ENCODE measurements around the gene LDHA.

Gene LDHA

GRCh38 chr11:18394275-18394927 lies at the start of gene LDHA:
Gene LDHA, plus strand, starts transcription at chr11:18394563. Its CDS starts 2,280 bp downstream, at chr11:18396843.
- peak within 1 kb of the TSS; percentile 99 for H3K4me3 Mint-ChIP-seq
- H3K4me1 Mint-ChIP-seq: peaks cover 36% of the 10 kb centered on the region
- H3K27ac Mint-ChIP-seq (ENCODE audit: low read depth): peak within 1 kb of the TSS; percentile 96
- DNase-seq (ENCODE audit: low spot score in 2 of 2) (peak; percentile 97 to 98), ATAC-seq (replicated peaks; ENCODE audit: extremely low read depth, poor library complexity, severe bottlenecking) (peak; percentile 78)
- H3K27me3 Mint-ChIP-seq: no peaks in the 10 kb centered on the region
- no peaks in the 10 kb centered on the region for H3K9me3 Mint-ChIP-seq
- peaks cover 54% of the 10 kb centered on the region for H3K36me3 Mint-ChIP-seq (ENCODE audit: insufficient read depth)

- Mint-ChIP-seq H3K4me3 (no peak overlapping the region), H3K36me3 (ENCODE audit: insufficient read depth) (peaks cover 47% of the 10 kb centered on the region), H3K9me3 (no peaks in the 10 kb centered on the region), H3K4me1 (no peaks in the 10 kb centered on the region), H3K27me3 (no peaks in the 10 kb centered on the region), H3K27ac (ENCODE audit: low read depth) (no peak overlapping the region)
- ATAC-seq (replicated peaks; ENCODE audit: extremely low read depth, poor library complexity, severe bottlenecking) (no peak), DNase-seq (ENCODE audit: low spot score in 2 of 2) (no peak)
Observed at GRCh38 chr11:18347471-18348125, 46.8 kb upstream of the LDHA start.

GRCh38 chr11:18352581-18352980 lies 41.8 kb upstream of the LDHA start:
- ATAC-seq (replicated peaks; ENCODE audit: extremely low read depth, poor library complexity, severe bottlenecking) (no peak), DNase-seq (ENCODE audit: low spot score in 2 of 2) (no peak)
- no peak overlapping the region for H3K27ac Mint-ChIP-seq (ENCODE audit: low read depth)
- H3K36me3 Mint-ChIP-seq (ENCODE audit: insufficient read depth): peaks cover 60% of the 10 kb centered on the region
- H3K4me3 Mint-ChIP-seq: no peak overlapping the region
- no peaks in the 10 kb centered on the region for H3K27me3 Mint-ChIP-seq
- no peaks in the 10 kb centered on the region for H3K4me1 Mint-ChIP-seq
- H3K9me3 Mint-ChIP-seq: no peaks in the 10 kb centered on the region

GRCh38 chr11:18358646-18359045 lies 35.7 kb upstream of the LDHA start:
- no peaks in the 10 kb centered on the region for H3K9me3 Mint-ChIP-seq
- no peaks in the 10 kb centered on the region for H3K27me3 Mint-ChIP-seq
- DNase-seq (ENCODE audit: low spot score in 2 of 2): no peak
- no peaks in the 10 kb centered on the region for H3K4me1 Mint-ChIP-seq
- H3K27ac Mint-ChIP-seq (ENCODE audit: low read depth): no peak overlapping the region
- peaks cover 63% of the 10 kb centered on the region for H3K36me3 Mint-ChIP-seq (ENCODE audit: insufficient read depth)
- no peak overlapping the region for H3K4me3 Mint-ChIP-seq
- no peak for ATAC-seq (replicated peaks; ENCODE audit: extremely low read depth, poor library complexity, severe bottlenecking)

- H3K4me3 Mint-ChIP-seq: no peak overlapping the region
- no peaks in the 10 kb centered on the region for H3K9me3 Mint-ChIP-seq
- peaks cover 5% of the 10 kb centered on the region for H3K4me1 Mint-ChIP-seq
- peaks cover 66% of the 10 kb centered on the region for H3K36me3 Mint-ChIP-seq (ENCODE audit: insufficient read depth)
- no peak overlapping the region for H3K27ac Mint-ChIP-seq (ENCODE audit: low read depth)
- ATAC-seq (replicated peaks; ENCODE audit: extremely low read depth, poor library complexity, severe bottlenecking): no peak
- H3K27me3 Mint-ChIP-seq: no peaks in the 10 kb centered on the region
- no peak for DNase-seq (ENCODE audit: low spot score in 2 of 2)
Observed at GRCh38 chr11:18361154-18361553, 33.2 kb upstream of the LDHA start.

GRCh38 chr11:18364495-18365073 lies 29.8 kb upstream of the LDHA start:
- Mint-ChIP-seq H3K36me3 (ENCODE audit: insufficient read depth) (peaks cover 47% of the 10 kb centered on the region), H3K27ac (ENCODE audit: low read depth) (no peak overlapping the region), H3K9me3 (no peaks in the 10 kb centered on the region), H3K4me3 (no peak overlapping the region), H3K4me1 (peaks cover 5% of the 10 kb centered on the region), H3K27me3 (no peaks in the 10 kb centered on the region)
- no peak for DNase-seq (ENCODE audit: low spot score in 2 of 2)
- no peak for ATAC-seq (replicated peaks; ENCODE audit: extremely low read depth, poor library complexity, severe bottlenecking)

GRCh38 chr11:18365741-18366140 lies 28.6 kb upstream of the LDHA start:
- H3K4me3 Mint-ChIP-seq: no peak overlapping the region
- no peaks in the 10 kb centered on the region for H3K27me3 Mint-ChIP-seq
- peaks cover 39% of the 10 kb centered on the region for H3K36me3 Mint-ChIP-seq (ENCODE audit: insufficient read depth)
- no peak for ATAC-seq (replicated peaks; ENCODE audit: extremely low read depth, poor library complexity, severe bottlenecking)
- H3K9me3 Mint-ChIP-seq: no peaks in the 10 kb centered on the region
- no peak overlapping the region for H3K27ac Mint-ChIP-seq (ENCODE audit: low read depth)
- DNase-seq (ENCODE audit: low spot score in 2 of 2): no peak
- peaks cover 5% of the 10 kb centered on the region for H3K4me1 Mint-ChIP-seq

GRCh38 chr11:18366286-18366685 lies 28.1 kb upstream of the LDHA start:
- Mint-ChIP-seq H3K27ac (ENCODE audit: low read depth) (peak overlapping the region; percentile 3), H3K9me3 (no peaks in the 10 kb centered on the region), H3K36me3 (ENCODE audit: insufficient read depth) (peaks cover 34% of the 10 kb centered on the region), H3K4me3 (no peak overlapping the region), H3K27me3 (no peaks in the 10 kb centered on the region), H3K4me1 (peaks cover 5% of the 10 kb centered on the region)
- no peak for DNase-seq (ENCODE audit: low spot score in 2 of 2)
- ATAC-seq (replicated peaks; ENCODE audit: extremely low read depth, poor library complexity, severe bottlenecking): no peak

GRCh38 chr11:18367431-18367830 lies 26.9 kb upstream of the LDHA start:
- H3K36me3 Mint-ChIP-seq (ENCODE audit: insufficient read depth): peaks cover 28% of the 10 kb centered on the region
- no peak for DNase-seq (ENCODE audit: low spot score in 2 of 2)
- H3K27ac Mint-ChIP-seq (ENCODE audit: low read depth): peak overlapping the region; percentile 19
- no peaks in the 10 kb centered on the region for H3K9me3 Mint-ChIP-seq
- no peak overlapping the region for H3K4me3 Mint-ChIP-seq
- H3K4me1 Mint-ChIP-seq: peaks cover 5% of the 10 kb centered on the region
- no peak for ATAC-seq (replicated peaks; ENCODE audit: extremely low read depth, poor library complexity, severe bottlenecking)
- H3K27me3 Mint-ChIP-seq: no peaks in the 10 kb centered on the region

GRCh38 chr11:18368221-18368620 lies 26.1 kb upstream of the LDHA start:
- no peak for DNase-seq (ENCODE audit: low spot score in 2 of 2)

GRCh38 chr11:18369398-18369797 lies 25.0 kb upstream of the LDHA start:
- H3K4me3 Mint-ChIP-seq: no peak overlapping the region
- peaks cover 5% of the 10 kb centered on the region for H3K4me1 Mint-ChIP-seq
- DNase-seq (ENCODE audit: low spot score in 2 of 2) (no peak), ATAC-seq (replicated peaks; ENCODE audit: extremely low read depth, poor library complexity, severe bottlenecking) (no peak)
- H3K9me3 Mint-ChIP-seq: no peaks in the 10 kb centered on the region
- no peak overlapping the region for H3K27ac Mint-ChIP-seq (ENCODE audit: low read depth)
- H3K36me3 Mint-ChIP-seq (ENCODE audit: insufficient read depth): peaks cover 18% of the 10 kb centered on the region
- no peaks in the 10 kb centered on the region for H3K27me3 Mint-ChIP-seq

More at GRCh38 chr11:18368221-18368620, 26.1 kb upstream of the LDHA start:
- H3K36me3 Mint-ChIP-seq (ENCODE audit: insufficient read depth): peaks cover 27% of the 10 kb centered on the region
- no peak overlapping the region for H3K4me3 Mint-ChIP-seq
- ATAC-seq (replicated peaks; ENCODE audit: extremely low read depth, poor library complexity, severe bottlenecking): no peak
- no peaks in the 10 kb centered on the region for H3K9me3 Mint-ChIP-seq
- H3K27ac Mint-ChIP-seq (ENCODE audit: low read depth): peak overlapping the region; percentile 19
- no peaks in the 10 kb centered on the region for H3K27me3 Mint-ChIP-seq
- peaks cover 5% of the 10 kb centered on the region for H3K4me1 Mint-ChIP-seq

GRCh38 chr11:18371279-18371678 lies 23.1 kb upstream of the LDHA start:
- H3K27ac Mint-ChIP-seq (ENCODE audit: low read depth): no peak overlapping the region

GRCh38 chr11:18372201-18372600 lies 22.2 kb upstream of the LDHA start:
- DNase-seq (ENCODE audit: low spot score in 2 of 2) (no peak), ATAC-seq (replicated peaks; ENCODE audit: extremely low read depth, poor library complexity, severe bottlenecking) (no peak)
- H3K27me3 Mint-ChIP-seq: no peaks in the 10 kb centered on the region
- no peaks in the 10 kb centered on the region for H3K9me3 Mint-ChIP-seq
- H3K4me1 Mint-ChIP-seq: no peaks in the 10 kb centered on the region
- H3K36me3 Mint-ChIP-seq (ENCODE audit: insufficient read depth): peaks cover 2% of the 10 kb centered on the region
- no peak overlapping the region for H3K4me3 Mint-ChIP-seq
- no peak overlapping the region for H3K27ac Mint-ChIP-seq (ENCODE audit: low read depth)

More at GRCh38 chr11:18371279-18371678, 23.1 kb upstream of the LDHA start:
- DNase-seq (ENCODE audit: low spot score in 2 of 2): no peak
- no peaks in the 10 kb centered on the region for H3K4me1 Mint-ChIP-seq
- no peak for ATAC-seq (replicated peaks; ENCODE audit: extremely low read depth, poor library complexity, severe bottlenecking)
- H3K4me3 Mint-ChIP-seq: no peak overlapping the region
- peaks cover 8% of the 10 kb centered on the region for H3K36me3 Mint-ChIP-seq (ENCODE audit: insufficient read depth)
- no peaks in the 10 kb centered on the region for H3K27me3 Mint-ChIP-seq
- H3K9me3 Mint-ChIP-seq: no peaks in the 10 kb centered on the region
